ENCODE measurements around the gene GRM4. TPM values are rescaled to one million over a fixed set of nuclear protein-coding genes. Genes with fewer than 3 reads are reported as not detected.

GRM4 gene
- total RNA-seq, 1 donor from 2014 or later: 0.29 TPM

DNA sequence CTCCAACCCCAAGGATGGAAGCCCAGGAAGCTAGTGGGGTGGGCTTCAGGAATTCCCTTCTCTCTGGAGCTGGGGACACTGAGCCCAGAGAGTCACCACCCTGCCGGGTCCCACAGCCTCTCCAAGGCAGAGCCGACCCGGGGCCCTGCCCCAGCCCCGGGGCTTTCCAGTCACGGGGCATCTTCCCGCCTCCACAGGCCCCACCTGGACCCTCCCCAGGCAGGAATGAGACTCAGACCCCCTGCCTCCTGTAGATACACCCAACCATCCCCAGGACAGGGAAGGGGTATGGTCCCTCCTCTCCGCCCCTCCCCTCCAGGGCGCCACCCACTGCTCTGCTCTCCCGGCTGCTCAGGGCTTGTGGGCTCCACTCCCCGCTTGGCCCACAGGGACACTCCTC, 53.3 kb downstream of the GRM4 start:
- intact Hi-C loops (cut with DNase I): no loop called here
- Histone ChIP-seq H3K27ac (no peak overlapping the region), H3K27me3 (peaks cover 11% of the 10 kb centered on the region), H3K9me3 (no peaks in the 10 kb centered on the region), H3K4me1 (no peaks in the 10 kb centered on the region), H3K4me3 (no peak overlapping the region), H3K36me3 (no peaks in the 10 kb centered on the region)
- DNase-seq (no peak), ATAC-seq (no peak)
- TF ChIP-seq, protein P1, sequence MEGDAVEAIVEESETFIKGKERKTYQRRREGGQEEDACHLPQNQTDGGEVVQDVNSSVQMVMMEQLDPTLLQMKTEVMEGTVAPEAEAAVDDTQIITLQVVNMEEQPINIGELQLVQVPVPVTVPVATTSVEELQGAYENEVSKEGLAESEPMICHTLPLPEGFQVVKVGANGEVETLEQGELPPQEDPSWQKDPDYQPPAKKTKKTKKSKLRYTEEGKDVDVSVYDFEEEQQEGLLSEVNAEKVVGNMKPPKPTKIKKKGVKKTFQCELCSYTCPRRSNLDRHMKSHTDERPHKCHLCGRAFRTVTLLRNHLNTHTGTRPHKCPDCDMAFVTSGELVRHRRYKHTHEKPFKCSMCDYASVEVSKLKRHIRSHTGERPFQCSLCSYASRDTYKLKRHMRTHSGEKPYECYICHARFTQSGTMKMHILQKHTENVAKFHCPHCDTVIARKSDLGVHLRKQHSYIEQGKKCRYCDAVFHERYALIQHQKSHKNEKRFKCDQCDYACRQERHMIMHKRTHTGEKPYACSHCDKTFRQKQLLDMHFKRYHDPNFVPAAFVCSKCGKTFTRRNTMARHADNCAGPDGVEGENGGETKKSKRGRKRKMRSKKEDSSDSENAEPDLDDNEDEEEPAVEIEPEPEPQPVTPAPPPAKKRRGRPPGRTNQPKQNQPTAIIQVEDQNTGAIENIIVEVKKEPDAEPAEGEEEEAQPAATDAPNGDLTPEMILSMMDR (IDR thresholded peaks at IDR 0.05): no peak

DNA sequence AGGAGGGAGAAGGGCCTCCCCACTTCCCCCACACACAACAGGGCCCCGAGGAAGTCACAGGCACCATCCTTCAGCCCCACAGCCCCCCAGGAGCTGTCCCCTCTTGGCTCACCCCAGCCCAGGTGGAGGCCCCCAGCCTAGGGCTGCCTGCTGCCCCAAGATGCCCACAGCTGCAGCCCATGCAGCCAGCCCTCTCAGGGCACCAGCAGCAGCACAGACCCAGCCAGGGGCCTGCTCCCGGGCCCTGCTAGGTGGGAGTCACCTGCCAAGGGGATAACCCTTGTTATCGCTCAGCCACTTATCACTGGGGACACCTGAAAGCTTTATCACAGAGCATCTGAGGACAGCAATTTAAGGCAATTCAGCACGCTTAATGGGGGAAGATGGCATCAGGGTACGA, 55.0 kb downstream of the GRM4 start:
- no peak for ATAC-seq
- Histone ChIP-seq H3K9me3 (no peaks in the 10 kb centered on the region), H3K36me3 (no peaks in the 10 kb centered on the region), H3K4me1 (no peaks in the 10 kb centered on the region), H3K27me3 (peaks cover 11% of the 10 kb centered on the region), H3K4me3 (no peak overlapping the region), H3K27ac (no peak overlapping the region)
- DNase-seq: no peak
- intact Hi-C loops (cut with DNase I): no loop called here
- TF ChIP-seq, protein P1 (IDR thresholded peaks at IDR 0.05): no peak

DNA sequence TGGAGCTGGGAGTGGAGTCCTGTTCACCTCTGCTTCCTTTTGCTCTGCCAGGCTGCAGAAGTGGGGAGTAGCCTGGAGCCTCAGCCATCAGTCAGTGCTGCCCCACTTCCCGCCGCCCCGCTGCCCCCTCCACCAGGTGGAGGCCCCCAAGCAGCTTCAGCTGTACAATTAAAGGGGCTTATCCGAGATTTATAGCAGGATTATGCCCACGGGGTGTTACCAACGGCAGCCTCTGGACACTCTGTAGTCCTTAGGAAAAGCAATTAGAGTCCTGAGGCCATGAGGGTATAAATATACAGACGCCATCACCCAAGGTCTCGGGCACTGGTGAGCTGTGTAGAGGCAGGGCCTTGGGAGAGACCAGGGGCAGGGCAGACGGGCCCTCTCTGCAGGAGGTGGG, 55.4 kb downstream of the GRM4 start:
- Histone ChIP-seq H3K36me3 (no peaks in the 10 kb centered on the region), H3K4me1 (no peaks in the 10 kb centered on the region), H3K9me3 (no peaks in the 10 kb centered on the region), H3K4me3 (no peak overlapping the region), H3K27me3 (peaks cover 7% of the 10 kb centered on the region), H3K27ac (no peak overlapping the region)
- ATAC-seq (no peak), DNase-seq (no peak)
- TF ChIP-seq, protein P1 (IDR thresholded peaks at IDR 0.05): no peak
- intact Hi-C loops (cut with DNase I): no loop called here

DNA sequence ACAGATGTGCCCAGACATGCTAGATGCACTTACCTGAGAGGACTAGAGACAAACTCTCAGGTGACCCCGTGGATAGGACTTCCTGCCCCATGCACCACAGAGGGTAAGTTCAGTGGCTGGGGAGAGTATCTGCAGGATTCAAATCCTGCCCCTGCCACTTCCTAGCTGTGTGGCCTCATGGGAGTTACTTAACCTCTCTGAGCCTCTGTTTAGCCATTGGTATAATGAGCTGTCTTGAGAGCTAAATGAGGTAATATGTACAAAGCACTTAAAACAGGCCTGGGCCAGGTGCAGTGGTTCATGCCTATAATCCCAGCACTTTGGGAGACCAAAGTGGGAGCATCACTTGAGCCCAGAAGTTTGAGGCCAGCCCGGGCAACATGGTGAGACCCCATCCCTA, 59.3 kb downstream of the GRM4 start:
- TF ChIP-seq, protein P1 (IDR thresholded peaks at IDR 0.05): no peak
- no peaks in the 10 kb centered on the region for H3K36me3 ChIP-seq
- no peaks in the 10 kb centered on the region for H3K9me3 ChIP-seq
- no peak overlapping the region for H3K4me3 ChIP-seq
- H3K27me3 ChIP-seq: no peaks in the 10 kb centered on the region
- no peak for ATAC-seq
- intact Hi-C loops (cut with DNase I): no loop called here
- no peak for DNase-seq
- no peaks in the 10 kb centered on the region for H3K4me1 ChIP-seq
- no peak overlapping the region for H3K27ac ChIP-seq

DNA sequence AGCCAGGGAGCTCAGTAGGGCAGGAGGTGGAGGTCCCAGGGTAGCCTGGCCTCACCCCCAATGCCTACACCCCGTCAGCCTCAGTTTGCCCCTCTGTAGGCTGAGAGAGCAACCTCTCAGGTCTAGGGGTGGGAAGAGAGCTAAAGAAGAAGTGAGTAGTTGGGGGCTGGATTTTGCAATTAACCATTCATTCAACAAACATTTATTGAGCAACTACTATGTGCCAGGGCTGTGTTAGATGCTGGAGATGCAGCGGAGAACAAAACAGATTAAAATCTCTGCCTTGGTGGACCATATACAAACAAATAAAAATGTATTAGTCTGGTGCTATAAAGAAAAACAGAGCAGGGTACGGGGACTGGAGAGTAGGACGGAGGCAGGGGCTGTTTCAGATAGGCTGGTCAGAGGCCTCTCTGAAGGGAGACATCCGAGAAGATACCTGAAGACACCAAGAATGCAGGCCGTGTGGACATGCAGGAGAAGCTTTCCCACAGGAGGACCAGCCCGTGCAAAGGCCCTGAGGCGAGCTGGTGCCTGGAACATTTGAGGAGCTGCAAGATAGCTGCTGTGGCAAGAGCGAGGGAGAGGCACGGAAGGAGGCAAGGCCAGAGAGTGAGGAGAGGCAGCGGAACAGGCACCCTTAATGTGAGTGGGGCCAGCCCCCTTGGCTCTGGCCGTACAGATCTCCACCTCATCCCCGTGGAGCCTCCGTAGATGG, 60.3 kb downstream of the GRM4 start:
- H3K9me3 ChIP-seq: no peaks in the 10 kb centered on the region
- ATAC-seq: no peak
- no peak overlapping the region for H3K27ac ChIP-seq
- intact Hi-C loops (cut with DNase I): no loop called here
- no peak overlapping the region for H3K4me3 ChIP-seq
- H3K4me1 ChIP-seq: no peaks in the 10 kb centered on the region
- H3K36me3 ChIP-seq: no peaks in the 10 kb centered on the region
- no peak for DNase-seq
- H3K27me3 ChIP-seq: no peaks in the 10 kb centered on the region
- TF ChIP-seq, protein P1 (IDR thresholded peaks at IDR 0.05): no peak

All from upper lobe of right lung (tissue), 1 donor.